Body of pancreas (tissue), 4 donors: Measurements from ENCODE around the gene CNTNAP2.

ENCODE experiments used
- CTCF ChIP-seq, 7 experiments: fragments of 450-650 bp in 4 of 7; fragments of 200-600 bp in 3 of 7; sonication (generic) in 3 of 7; IDR thresholded peaks; one replicate each; pipeline ENCODE4 v1.5.1; 2016 to 2019; ENCODE audit warnings: antibody characterized with exemption in 7 of 7
- POLR2A ChIP-seq, 3 donors: fragments of 450-650 bp; IDR thresholded peaks; one replicate each; pipeline ENCODE4 v1.6.1; 2016; ENCODE audit warnings: antibody characterized with exemption in 3 of 3, mild to moderate bottlenecking in 2 of 3

- TF ChIP-seq CTCF (IDR thresholded peaks at IDR 0.05) (no peak), POLR2A (IDR thresholded peaks at IDR 0.05) (no peak)
Observed at GRCh38 chr7:148274118-148274517, 2157.5 kb downstream of the CNTNAP2 start.
